HG02571 (cell line): ENCODE data around the gene PGLYRP4.

Experiments
- ATAC-seq: cut with Tn5 transposase; IDR thresholded peaks from one replicate; pipeline ENCODE4 v1.9.1; 2021; ENCODE audit warnings: mild to moderate bottlenecking, moderate library complexity; ENCODE audit not compliant: unreplicated experiment

The PGLYRP4 gene, protein sequence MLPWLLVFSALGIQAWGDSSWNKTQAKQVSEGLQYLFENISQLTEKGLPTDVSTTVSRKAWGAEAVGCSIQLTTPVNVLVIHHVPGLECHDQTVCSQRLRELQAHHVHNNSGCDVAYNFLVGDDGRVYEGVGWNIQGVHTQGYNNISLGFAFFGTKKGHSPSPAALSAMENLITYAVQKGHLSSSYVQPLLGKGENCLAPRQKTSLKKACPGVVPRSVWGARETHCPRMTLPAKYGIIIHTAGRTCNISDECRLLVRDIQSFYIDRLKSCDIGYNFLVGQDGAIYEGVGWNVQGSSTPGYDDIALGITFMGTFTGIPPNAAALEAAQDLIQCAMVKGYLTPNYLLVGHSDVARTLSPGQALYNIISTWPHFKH

DNA sequence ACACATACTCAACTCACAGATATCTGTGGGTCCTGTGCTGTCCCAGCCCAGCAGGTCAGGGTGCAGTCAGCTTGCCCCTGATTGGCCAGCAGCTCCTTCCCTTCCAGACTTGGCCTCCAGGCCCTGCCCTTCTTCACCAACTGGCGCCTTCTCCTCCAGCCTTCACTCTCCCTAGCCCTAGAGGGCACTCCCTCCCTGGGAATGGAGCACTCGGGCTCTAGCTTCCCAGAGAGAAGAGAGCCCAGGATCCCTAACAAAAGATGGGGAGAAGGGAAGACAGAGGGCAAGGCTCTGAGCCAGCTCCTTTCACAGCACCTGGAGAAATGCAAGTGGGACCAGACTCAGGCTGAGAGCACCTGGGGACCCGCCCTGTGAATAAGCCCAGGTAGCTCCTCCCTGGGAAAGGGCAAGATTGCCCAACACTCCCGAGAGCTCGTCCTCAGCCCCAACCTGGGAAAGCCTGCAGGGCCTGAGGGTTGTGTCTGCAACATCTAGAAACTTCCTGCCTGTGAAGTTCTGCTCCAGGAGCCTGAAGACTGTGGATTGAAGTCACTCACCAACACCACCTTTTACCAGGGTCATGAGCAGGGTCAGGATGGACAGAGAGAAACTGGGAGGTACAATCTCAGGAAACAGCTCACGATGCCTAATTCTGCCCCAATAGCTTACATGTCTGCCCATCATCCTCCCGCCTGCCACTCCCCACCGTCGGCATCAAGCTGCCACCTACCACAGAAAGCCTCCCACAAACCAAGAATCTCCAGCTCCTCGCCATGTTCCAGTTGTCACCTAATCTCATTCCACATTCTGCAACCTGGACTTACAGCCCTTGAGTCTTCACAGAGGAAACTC lies at the start of gene PGLYRP4:
Gene PGLYRP4 (minus strand): TSS at position 331 of the 852 bp plus-strand sequence. CDS start 909 bp downstream, outside the sequence.
- ATAC-seq, result no peak

DNA sequence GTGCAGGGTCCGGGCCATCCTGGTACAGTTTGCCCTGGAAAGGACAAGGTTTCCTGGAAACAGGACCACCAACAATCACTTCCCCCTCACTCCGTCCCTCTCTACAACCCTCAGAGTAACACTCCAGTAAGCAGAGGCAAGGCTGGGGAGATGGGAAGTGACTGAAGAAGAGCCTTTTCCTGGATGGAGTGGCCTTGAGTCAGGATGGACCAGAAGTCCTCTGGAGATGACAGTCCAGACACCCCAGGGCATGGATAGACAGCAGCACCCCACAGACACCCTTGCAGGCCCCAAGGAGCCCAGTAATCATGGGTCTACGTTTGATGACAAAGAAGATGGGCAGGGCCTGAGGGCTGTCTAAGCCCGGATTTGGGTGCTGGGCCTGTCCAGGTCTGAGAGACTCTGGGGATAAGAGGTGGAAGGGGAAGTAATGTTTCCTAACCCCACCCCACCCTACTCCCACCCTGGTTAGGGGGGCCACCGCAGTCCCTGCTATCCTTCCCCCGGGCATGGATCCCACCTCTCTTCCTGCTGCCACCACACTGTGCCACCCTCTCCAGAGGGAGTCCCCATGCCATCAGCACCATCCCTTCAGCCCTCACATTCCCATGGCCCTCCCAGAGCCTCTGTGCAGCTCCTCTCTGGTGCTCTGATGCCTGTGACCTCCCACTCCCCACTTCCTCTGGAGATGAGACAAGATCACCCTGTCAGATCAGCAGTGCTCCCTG lies 49.4 kb upstream of the PGLYRP4 start:
- no peak for ATAC-seq

DNA sequence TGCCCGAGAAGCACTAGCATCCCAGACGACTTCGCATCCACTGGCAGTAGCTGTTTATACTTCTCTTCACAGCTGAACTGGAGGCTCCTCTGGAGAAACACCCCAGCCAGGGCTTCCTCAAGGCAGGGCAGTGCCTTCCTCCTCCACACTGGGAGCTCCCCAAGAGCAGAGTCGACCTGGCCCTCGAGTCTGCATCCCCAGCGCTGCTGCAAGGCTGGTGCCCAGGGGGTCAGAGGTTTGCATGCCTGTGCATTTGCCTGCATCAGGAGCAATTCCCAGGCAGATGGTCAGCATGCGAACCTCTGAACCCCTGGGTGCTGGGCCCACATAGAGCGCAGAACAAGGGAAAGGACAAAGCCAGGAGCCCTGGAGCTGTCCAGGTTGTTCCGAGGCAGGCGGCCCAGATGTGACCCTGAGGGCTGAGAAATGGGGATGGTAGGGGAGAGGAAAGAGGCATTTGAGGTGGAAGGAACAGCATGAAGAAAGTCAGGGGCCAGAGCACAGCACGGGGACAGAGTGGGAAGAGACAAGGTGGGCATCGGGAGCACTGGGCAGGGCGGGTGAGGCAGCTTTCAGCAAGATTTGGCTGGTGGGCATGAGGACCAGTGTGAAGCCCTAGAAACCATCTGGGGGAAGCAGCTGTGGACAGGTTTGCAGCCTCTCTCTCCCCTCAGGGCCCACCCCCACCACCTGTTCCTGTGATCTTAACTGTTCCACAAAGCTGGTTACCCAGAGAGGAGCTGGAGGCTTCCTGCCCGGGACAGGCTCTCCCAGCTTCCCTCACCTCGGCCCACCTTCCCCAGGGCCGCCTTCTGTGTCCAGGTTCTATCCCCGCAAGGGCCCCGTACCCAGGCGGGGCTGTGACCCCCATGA lies 48.6 kb upstream of the PGLYRP4 start:
- no peak for ATAC-seq

DNA sequence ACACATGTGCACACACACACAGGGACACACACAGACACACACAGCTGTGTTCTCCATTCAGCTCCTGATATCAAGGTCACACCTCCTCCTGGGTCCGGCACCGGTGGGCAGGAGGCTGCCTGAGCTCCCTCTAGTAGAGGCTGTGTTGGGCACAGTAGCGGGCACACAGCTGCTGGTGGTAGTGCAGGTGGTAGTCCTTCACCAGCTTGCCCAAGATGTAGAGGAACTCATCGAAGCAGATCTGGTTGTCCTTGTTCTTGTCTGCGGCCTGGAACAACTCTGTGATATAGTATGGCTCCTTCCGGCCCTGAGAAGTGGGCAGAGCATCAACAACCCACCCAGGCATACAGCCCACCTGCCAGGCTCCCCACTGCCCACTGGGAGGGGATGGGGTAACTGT lies 47.8 kb upstream of the PGLYRP4 start:
- no peak for ATAC-seq

DNA sequence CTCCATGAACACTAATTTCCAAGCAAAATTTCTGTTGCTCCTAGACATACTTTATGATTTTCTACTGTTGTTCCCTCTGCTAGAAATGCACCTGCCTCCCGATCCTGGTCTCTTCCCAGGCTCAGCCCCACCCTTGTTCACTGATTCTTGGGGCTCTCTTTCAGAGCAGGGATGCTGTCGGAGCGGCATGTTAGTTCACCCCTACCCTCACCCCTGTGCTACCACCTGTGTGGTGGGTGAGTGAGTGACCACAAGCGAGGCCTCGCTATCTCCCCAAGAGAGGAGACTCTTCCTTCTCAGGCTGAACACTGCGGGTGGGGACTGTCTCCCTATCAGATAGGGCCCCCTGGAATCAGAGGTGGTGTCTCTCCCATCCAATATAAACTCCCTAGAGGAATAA lies 47.1 kb upstream of the PGLYRP4 start:
- no peak for ATAC-seq

DNA sequence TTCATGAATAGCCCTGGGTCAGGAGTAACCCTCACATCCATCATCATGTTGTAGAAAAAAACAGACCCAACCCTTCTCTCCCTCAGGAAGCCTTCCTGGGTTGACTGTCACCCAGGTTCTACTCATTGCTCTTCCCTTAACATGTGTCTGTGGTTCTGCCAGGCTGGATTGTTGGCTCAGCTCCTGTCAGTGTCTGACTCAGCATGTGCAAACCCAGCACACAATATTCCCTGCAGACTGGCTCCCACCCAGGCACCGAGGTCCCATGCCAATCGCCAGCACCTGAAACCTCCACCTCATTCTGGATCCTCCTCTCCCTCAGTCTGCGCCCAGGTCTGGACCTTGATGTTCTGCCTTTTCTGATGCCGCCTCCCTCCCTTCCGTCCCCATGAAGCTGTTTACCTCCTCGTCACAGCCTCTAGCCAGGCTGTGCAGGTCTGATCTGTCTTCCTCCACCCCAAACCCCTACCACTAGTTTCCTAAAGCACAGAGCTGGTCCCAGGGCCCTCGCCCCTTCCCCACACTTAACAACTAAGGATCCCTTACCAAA lies 46.6 kb upstream of the PGLYRP4 start:
- no peak for ATAC-seq

DNA sequence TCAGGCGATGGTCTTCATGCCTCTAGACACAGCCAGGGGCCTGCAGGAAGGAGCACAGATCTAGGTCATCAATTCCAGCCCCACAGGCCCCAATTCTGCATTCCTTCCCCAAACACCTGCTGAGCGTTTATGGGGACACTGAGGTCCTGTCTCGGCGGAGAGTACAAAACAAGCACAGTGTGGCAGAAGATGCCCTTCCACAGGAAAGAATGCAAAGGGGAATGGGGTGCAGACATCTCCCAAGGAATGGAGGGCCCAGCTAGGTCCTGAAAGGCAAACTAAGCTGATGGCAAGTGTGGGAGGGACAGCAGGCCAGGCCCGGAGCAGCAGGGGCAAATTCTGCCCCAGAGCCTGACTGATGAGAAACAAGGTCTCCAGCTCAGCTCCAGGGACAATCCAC lies 45.8 kb upstream of the PGLYRP4 start:
- ATAC-seq, result no peak

DNA sequence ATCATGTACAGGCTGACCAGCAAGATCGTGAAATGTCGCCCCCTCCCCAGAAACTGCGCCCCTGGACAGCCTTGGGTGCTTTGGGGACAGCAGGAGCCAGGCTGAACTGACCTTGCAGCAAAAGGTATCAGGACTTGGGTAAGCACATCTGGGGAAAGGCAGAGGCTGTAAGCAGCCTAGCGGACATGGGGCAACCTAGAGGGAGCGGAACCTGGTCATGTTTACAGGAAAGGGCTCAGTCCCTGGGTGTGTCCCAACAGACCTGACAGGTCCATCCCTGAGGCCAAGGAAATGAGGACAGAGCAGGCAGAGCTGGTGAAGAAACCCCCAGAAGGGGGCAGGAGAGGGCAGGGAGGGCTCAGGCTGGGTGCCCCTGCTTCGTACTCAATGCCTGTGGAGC lies 45.3 kb upstream of the PGLYRP4 start:
- no peak for ATAC-seq

DNA sequence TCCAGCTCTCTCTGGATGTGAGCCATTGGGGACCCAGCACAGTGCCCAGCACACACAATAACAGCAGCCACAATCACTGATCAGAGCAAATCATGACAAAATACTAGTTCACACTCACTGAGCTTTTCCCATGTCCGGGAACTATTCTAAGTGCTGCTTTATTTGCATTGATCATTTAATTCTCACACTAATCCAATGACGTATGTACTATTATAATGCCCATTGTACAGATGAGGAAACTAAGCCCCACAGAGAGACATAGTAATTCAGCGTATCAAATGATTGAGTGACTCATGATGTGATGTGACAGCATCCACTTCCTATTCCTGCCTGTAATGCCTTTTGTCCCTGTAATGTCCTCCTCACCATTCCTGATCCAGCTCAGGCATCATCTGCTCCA lies 44.2 kb upstream of the PGLYRP4 start:
- no peak for ATAC-seq

DNA sequence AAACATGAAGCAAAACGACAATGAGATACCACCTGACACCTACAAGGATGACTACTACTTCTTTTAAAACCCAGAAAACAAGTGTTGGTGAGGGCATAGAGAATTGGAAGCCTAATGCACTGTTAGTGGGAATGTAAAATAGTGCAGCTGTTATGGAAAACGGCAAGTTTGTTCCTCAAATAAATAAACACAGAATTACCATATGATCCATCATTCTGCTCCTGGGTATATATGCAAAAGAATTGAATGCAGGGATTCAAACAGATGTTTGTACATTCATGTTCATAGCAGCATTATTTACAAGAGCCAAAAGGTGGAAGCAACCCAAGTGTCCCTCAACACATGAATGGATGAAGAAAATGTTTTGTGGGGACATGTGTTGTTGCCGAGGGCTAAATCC lies 43.6 kb upstream of the PGLYRP4 start:
- no peak for ATAC-seq

DNA sequence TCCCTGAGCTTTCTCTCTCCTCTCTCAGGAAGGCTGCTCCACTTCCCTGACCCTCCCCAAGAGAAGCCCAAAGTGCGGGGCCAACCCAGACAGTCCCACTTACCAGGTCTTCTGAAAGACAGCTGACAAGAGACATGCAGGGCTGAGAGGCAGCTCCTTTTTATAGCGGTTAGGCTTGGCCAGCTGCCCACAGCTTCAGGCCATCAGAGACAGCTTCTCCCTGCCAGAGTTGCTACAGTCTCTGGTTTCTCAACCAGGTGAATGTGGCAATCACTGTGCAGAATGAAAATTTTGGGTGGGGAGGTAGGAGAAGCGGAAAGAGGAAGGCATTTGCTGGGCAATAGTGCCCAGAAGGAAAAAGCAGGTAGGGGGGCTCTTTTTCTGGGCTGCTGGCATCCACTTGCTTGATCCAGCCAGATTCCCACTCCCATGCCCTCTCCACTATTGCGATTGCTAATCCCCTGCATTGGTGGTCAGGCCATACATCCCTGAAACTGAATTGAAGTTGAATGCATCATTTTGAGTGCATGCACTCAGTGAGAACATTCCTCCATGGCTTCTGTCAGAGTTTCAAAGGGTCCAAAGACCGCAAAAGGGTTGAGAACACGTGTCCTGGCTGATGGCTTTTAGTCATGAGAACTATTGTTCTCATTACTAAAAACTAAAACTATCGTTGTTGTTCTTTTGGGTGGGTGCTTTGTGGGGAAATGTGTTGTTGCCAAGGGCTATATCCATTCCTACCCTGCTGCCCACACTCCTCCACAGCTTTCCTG lies 42.5 kb upstream of the PGLYRP4 start, which contains the start of gene S100A8:
Gene S100A8 (minus strand): TSS at position 136 of the 773 bp plus-strand sequence. CDS start 538 bp downstream, outside the sequence.
- ATAC-seq, result no peak

DNA sequence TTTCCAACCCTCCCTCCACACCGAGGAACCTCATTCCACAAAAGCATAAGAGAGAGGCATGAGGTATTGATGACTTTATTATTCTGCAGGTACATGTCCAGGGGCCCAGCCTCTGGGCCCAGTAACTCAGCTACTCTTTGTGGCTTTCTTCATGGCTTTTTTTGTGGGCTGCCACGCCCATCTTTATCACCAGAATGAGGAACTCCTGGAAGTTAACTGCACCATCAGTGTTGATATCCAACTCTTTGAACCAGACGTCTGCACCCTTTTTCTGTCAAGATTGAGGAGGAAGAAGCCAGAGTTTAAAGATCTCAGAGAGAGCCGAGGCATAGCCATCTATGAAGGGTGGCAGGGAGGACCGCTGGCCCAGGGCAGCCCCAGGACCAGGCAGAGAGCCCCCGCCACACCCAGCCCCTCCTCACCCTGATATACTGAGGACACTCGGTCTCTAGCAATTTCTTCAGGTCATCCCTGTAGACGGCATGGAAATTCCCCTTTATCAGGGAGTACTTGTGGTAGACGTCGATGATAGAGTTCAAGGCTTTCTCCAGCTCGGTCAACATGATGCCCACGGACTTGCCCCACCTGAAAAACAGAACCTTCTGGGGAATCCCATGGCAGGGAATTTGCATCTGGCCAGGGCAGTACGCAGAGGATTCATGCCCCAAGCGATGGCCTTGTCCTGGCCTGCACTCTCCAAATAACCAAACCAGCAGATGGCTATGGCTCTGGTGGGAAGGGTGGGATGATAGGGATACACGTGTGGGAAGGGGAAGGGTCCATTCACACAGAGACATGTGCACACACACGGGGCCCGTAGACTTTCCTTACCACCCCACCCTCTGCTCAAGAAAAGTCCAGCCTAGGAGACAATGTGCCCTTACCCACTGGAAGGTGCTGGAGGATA lies 41.6 kb upstream of the PGLYRP4 start:
- no peak for ATAC-seq

DNA sequence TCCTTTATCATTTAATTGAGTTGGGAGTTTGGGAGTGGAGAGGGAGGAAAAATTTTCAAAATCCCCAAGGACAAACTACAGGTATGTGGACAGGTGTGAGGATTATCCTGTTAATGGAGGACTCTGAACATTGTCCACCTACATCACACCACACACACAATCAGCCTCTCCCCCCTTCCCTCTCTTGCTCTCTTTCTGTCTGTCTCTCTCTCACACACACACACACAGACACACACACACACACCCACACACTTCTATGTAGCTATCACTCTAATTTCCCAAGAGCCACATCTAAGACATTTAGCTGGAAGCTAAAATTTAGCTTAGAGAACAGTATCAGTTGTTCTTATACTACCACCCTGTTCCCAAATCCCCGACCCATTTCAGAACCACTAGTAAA lies 40.8 kb upstream of the PGLYRP4 start:
- ATAC-seq, result no peak

DNA sequence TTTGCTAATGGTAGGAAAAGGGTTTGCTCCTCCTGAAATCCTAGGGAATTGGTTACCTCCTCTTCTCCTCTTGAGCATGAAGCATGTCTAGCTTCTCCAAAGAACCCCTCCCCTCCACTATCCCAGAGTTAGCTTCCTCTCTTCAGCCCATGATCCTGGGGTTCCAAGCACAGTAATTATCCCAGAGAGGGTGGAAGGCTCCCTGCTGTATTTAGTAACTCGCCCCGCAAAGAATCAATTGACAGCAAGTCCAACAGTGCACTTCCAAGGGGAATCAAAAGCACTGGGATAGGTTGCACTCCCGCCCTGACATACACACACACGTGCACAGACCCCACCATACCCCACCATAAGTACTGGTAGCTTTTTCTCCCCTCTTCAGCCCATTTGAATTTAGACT lies 39.1 kb upstream of the PGLYRP4 start:
- no peak for ATAC-seq

DNA sequence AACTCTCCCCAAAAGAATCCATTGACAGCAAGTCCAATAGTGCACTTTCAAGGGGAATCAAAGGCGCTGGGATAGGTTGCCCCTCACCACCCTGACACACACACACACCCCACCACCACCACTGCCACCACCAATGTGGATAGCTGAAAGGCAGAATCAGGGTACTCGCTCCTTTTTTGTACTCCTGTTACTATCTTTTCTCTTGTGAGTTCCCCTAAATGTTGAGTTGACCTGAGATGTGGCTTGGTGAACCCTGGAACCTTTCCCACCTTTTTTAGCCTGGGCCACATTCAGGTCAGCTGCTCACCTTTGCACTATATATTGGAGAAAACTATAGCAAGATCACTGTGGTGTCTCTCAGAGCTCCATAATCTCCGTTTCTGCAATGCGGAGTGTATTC lies 38.4 kb upstream of the PGLYRP4 start:
- ATAC-seq, result no peak

DNA sequence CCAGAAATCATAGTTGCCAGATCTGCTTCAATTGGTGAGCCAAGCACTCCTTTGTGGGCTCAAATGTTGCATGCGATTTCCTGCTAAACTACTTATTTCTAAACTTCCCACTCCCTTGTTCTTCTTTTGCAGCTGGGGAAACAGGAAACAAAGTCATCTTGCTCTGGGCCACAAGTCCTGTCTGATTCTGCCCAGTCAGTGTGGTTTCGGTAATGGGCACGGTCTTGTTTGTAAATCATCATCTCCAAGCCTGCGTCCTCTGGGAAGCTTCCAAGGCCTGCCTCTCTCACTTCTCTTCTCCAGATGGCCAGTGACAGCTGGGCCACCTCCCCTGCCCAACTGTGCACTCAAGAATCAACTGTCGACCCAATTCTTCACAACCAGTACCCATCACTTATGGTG lies 37.9 kb upstream of the PGLYRP4 start:
- no peak for ATAC-seq

DNA sequence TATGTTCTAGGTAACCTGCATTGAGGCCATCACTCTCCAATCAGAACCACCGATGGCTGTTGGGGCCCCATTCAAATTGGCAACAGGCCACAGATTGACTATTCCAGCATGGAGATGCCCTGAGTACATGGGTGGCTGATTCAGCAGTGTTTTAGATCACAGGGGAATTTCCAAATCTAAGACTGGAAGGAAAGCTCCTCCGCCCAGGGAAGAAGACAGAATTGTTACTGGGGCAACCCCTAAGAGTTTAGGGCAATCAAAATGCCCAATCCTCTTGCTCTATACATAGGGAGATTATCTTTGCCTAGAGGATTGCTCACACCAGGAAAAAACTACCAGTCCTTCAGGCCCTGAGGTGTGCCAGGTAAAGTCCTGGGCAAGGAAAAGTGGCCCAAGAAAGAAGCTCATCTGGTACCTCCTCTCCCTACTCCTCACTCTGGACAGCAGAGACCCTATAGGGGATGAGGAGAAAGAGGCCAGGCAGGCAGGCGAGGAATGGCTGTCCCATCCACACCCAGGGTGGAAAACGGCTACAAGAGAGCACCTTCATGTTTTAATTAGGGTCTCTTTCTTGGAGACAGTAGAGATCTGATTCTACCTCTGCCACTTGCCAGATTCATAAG lies 36.4 kb upstream of the PGLYRP4 start:
- no peak for ATAC-seq

DNA sequence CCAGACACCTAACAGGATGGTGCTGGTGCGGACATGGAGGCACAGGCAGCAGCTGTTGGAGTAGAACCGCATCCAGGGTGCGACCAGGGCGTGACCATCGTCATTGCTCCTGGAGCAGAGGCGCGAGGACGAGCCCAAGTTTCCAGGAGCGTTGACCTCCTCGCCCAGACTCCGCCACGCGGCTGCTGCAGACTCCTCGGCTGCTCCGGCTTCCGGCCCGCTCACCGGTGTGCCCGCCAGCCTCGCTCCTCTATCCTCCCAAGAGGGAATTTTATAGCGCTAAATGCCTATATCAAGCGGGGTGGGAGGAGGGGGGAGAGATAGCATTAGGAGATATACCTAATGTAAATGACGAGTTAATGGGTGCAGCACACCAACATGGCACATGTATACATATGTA lies 32.1 kb upstream of the PGLYRP4 start:
- ATAC-seq, result no peak
